AML-193 (cell line): ENCODE data around the gene TRAPPC3.
A peak's percentile ranks its signal among the peaks of the same experiment; 100 is the strongest.

ENCODE experiments used
- DNase-seq, 2 experiments: peaks; one replicate each; lab custom pipeline; 2025; lab: John Stamatoyannopoulos, UW

Gene TRAPPC3

DNA sequence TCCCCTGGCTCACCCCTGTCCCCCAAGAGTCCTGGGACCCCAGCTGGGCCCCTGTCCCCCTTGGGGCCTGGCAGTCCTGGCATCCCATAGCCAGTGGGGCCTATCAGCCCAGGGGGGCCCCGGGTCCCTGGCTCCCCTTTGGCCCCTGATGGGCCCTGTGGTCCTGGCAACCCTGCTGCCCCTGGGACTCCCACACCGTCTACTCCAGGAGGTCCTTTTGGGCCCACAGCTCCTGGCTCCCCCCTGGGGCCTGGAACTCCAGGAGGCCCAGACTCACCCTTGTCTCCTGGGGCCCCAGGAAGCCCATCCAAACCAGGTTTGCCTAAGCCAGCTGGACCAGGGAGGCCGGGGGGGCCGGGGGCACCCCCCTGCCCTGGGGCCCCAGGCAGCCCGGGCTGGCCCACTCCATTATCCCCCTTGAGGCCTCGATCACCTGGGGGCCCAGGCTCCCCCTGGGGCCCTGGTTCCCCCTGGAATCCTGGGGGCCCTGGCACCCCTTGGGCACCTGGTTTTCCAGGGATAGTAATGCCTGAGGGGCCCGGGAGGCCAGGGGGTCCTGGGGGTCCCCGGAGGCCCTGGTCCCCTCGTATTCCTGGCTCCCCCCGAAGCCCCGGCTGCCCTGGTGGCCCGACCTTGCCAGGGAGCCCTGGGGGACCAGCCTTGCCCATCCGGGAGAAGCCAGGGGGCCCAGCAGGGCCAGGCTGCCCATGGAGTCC, 50.5 kb downstream of the TRAPPC3 start:
- DNase-seq, result no peak

DNA sequence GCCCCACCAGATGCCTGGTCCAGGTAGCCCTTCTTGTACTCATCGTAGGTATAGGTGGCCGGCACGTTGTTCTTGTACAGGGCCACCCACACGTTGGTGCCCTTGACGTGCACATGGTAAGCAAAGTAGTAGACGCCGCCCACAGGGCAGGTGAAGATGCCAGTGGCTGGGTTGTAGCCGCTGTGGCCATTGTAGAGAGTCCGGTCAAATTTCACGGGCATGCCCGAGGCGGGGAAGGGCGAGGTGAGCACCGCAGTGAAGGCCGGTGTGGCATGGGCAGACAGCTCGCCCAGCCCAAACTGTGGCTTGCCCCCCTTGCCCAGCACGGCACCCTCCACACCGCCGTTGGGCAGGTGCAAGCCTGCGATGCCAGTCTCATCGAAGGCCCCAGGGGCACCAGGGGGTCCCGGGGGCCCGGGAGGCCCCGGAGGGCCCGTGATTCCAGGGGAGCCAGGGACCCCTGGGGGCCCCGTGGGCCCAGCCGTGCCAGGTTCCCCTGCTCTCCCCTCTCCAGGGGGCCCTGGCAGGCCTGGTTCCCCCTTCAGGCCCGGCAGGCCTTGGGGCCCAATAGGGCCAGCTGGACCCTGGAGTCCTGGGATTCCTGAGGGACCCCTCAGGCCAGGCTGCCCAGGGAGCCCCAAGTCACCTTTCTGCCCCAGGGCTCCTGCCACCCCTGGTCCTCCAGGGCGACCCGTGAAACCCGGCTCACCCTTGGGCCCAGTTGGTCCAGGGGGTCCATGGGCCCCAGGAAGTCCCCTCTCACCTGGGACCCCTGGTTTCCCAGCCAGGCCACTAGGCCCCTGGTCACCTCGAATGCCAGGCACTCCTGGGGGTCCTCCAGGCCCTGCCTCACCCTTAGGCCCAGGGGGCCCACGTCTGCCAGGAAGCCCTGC, 51.3 kb downstream of the TRAPPC3 start:
- no peak for DNase-seq

DNA sequence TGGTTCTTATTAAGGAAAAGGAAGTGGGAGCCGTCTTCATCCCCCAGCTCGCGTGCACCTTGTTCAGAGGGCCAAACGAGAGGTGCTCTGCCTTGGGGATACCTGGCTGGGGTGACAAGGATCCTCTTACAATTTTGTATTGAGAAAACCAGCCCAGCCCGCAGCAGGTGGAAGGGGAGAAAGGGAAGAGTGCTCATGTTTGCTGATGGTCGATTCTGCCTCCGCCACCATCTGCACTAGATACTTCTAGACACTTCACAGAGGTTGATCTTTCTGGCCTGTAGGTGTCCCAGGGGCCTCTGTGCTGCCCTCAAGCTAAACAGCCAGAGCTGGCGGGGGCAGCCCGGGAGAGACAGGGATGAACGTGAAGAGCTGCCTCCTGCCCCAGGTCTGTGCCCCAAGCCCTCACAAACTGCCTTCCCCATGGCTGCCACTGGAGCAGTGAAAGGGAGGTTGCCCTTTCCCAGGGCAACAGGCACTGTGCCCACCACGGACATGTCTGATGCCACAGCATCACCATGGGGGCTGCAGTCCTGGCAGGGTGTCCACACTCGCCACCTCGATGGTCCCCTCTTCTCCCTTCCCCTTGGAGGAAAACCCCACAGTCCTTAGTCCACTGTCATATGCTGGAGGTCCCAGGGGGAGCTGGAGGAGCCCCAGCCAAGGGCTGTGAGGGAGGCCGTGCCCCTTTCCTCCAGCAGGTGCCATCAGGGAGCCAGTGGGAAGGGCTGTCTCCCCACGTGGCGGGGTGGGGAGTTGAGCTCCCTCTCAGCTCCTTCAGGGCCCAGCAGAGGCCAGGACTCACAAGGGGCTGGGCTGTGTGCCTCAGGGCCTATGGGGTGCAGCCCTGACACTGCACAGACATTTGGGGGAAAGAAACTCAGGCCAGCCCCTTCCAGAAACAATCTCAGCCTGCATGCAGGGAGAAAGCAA, 52.5 kb downstream of the TRAPPC3 start:
- DNase-seq, result no peak

DNA sequence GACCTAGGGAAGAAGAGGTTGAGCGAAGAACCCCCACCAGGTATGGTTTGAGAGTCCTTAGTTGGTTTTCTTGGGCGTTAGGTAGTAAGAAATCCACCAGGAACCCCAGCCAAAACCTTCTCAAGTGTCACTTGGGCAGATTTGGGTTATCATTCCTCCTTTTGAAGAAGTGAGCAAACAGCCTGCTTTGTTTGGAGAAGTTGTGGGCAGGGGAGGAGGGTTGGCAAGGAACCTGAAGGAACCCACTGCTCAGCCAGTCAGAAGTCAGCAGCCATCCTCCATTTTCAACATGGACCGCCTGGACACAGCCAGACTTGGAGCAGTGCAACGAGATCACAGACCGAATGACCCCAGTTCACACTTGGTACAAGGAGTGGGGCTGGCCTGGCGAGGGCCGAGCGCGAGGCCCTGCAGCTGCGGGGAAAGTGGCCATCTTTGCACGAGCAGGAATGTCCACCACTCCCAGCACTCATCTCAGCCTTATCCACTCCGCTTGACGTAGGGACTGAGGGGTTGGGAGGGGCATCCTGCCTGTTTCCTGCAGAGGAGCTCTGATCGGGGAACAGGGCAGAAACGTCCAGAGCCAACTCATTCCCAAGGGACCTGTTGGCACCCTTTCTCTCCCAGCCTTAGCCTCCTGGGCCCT, 53.4 kb downstream of the TRAPPC3 start:
- DNase-seq, result peak; percentile 49 to 56

DNA sequence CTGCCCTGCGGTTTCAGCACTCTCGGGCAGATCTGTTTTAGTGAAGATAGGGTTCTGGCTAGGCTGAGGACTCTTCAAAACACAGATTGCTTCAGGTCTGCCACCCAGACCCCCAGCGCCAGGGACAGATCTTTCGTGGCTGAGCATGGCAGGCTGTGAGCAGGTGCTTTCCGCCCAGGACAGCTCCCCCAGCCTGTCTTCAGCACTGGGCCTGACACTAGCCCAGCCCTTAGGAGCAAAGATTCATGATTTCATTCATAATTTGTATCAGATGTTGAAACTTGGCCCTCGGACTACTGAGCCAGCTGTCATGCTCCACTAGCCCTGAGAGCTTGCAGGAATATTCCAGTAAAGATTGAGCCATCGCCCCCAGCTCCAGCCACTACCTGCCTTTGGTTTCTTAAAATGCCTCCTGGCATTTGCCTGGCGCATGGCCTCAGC, 54.6 kb downstream of the TRAPPC3 start:
- no peak for DNase-seq

DNA sequence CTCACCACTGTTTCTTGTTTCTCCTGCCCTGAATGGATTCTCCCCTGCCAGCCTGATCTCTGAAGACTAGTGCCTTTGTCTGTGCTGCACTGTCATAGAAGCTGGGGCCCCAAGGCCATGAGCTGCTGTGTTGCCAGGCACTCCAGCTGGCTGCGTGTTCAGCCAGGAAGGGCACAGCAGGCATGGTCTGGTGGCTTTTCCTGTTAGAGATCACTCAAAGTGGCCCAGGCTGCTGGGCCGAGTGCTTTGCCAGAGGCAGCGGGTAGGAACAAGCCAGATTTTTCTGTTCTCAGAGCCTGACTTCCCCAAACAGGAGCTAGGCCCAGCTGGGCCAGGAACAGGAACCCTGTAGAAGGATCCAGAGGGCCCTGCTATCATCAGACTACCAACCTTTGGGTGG, 55.4 kb downstream of the TRAPPC3 start:
- no peak for DNase-seq

DNA sequence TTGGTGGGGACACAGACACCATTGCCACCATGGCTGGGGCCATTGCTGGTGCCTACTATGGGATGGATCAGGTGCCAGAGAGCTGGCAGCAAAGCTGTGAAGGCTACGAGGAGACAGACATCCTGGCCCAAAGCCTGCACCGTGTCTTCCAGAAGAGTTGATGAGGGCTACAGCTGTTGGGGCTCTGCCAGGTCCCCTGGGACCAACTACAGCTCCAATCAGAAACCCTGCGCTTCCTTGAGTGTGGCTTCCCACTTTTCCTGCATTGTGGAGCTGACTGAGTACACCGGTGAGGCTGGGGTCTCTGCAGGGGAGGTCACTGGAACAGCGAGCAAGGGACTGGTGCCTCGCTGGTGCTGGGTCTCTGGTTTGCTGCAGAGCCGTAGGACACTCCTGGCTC, 56.1 kb downstream of the TRAPPC3 start:
- no peak for DNase-seq

DNA sequence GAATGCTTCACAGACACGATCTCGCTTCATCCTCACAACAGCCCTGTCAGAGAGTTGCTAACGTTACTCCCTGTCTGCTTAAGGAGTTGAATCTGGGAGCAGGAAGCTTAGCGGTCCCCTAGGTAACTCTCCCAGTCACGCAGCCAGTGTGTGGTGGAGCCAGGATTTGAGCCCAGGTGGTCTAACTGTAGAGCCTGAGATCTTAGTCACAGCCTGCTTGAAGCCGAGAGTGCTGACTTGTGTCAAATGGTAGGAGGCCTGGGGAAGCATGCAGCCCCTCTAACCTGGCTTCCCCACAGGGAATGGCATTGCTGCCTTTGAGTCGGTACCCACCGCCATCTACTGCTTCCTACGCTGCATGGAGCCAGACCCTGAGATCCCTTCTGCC, 56.5 kb downstream of the TRAPPC3 start:
- DNase-seq, result no peak

DNA sequence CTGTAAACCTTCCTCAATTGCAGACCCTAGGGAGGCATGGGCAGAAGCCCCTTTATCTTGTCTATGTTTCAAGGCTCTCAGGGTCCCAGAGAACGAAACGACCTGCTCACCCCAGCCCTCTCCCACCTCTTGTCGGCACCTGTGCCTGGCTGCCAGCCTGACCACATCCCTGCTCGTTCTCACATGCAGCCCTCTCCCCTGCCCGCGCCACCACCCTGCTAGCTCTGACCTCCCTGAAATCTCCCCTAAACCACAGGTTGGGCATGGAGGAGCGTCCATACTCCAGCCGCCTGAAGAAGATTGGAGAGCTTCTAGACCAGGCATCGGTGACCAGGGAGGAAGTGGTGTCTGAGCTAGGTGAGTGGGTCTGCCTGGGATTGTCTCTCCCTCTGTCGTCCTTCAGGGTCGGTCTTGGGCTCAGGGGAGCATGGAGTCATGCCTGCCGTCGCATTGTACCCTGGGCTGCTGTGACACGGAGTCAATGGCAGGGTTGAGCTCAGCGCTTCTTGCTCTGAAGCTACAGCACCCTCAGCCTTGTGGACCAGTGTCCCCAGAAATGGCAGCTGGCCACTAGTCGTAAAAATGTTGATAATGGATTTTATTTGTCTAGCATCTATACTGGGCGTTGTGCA, 57.0 kb downstream of the TRAPPC3 start:
- DNase-seq, result no peak

DNA sequence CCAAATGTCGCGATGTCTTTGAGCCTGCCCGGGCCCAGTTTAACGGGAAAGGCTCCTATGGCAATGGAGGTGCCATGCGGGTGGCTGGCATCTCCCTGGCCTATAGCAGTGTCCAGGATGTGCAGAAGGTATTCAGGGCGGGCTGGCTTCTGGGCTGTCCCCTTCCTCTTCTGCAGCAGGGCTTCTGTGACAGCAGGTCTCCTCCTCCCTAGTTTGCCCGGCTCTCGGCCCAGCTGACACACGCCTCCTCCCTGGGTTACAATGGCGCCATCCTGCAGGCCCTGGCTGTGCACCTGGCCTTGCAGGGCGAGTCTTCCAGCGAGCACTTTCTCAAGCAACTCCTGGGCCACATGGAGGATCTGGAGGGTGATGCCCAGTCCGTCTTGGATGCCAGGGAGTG, 57.6 kb downstream of the TRAPPC3 start:
- no peak for DNase-seq

DNA sequence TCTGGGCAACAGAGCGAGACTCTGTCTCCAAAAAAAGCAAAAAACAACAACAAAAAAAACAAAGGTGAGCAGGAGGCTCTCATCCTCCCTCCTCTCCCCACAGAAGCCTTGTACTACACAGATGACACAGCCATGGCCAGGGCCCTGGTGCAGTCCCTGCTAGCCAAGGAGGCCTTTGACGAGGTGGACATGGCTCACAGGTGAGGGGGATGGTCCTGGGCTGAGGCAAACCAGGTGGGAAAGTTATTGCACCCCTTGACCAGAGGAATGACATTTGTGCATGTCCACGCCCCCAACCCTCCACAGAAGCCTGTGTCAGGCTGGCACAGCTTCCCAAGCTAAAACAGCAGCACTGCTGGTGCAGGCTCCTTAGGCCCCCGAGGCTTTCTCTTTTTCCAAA, 58.1 kb downstream of the TRAPPC3 start:
- DNase-seq, result no peak

DNA sequence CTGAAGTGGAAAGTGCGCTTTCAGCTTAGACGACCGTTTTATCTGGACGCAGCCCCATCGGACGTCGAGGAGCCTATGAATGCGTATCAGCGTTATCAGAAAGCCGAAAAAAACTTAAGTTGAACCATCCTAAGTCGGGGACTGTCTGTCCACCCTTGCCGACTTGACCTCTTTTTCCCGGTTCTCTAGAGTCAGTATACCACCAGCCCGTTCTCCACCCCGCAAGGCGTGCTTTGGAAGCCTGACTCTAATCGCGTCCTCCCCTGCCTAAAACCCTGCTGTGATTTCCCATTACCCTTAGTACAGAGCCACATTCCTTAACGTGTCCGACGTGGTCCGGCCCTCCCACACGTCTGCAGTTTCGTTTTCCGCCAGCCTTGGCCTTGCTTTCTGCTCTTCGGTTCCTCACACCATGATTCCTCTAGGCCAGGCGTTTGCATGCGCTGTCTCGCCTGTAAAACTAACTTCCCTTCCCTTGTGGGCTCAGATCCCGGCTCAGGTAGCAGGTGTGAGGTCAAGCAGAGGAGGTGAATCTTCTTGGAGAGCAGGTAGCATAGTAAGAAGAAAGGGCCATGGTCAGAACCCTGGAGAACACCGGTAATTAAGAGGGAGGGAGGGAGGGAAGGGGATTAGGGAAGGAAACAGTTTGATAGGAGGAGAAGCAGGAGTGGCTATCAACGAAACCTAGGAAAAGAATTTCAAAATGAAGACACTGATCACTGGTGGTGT, 59.7 kb downstream of the TRAPPC3 start:
- peak; percentile 21 to 27 for DNase-seq

DNA sequence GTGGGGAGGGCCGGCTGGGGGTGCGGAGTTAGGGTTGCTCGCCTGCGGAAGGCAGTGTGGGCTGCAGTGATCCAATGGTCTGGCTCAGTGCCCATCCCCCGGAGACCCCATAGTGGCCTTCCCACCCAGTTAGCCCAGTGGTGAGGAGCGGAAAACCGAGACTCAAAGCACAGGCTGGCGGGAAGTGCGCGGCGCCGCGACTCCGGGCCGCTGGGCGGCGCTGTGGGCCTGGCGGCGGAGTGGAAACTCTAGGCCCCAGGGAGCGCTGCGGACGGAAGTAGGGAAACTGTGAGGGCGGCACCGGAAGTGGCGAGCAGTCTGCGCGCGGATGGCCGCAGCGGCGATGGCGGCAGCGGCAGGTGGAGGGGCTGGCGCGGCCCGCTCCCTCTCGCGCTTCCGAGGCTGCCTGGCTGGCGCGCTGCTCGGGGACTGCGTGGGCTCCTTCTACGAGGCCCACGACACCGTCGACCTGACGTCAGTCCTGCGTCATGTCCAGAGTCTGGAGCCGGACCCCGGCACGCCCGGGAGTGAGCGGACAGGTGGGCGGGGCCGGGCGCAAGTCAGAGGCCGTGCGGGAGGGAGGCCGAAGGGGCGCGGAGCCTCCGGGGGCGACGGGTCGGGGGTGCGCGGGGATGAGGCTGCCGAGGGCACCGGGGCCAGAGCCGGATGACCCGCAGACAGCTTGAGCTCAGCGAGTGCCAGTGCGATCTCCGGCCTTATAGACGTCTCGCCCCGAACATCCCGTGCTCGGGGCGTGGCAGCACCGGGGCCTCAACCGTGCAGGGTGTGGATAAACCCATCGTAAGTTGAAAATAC, 60.5 kb downstream of the TRAPPC3 start, which contains the start of gene ADPRS:
TSS of gene ADPRS (plus strand) at position 316 of the 816 bp plus-strand sequence. CDS start at position 329, 13 bp downstream.
- peak; percentile 75 to 81 for DNase-seq

DNA sequence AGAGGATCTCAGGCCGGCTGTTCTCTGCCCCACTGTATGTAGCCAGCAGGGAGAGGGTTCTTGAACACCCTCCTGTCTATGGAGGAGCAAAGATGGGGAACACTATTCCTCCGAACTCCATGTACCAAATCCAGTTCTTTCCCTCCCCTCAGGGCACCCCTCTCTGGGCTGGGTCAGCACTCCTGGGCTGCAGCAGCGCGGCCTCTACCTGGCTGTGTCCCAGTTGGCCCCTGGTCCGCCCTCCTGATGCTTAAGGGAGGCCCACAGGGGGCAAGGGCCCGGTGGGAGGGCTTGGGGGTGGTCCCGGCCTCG, 61.1 kb downstream of the TRAPPC3 start:
- no peak for DNase-seq

DNA sequence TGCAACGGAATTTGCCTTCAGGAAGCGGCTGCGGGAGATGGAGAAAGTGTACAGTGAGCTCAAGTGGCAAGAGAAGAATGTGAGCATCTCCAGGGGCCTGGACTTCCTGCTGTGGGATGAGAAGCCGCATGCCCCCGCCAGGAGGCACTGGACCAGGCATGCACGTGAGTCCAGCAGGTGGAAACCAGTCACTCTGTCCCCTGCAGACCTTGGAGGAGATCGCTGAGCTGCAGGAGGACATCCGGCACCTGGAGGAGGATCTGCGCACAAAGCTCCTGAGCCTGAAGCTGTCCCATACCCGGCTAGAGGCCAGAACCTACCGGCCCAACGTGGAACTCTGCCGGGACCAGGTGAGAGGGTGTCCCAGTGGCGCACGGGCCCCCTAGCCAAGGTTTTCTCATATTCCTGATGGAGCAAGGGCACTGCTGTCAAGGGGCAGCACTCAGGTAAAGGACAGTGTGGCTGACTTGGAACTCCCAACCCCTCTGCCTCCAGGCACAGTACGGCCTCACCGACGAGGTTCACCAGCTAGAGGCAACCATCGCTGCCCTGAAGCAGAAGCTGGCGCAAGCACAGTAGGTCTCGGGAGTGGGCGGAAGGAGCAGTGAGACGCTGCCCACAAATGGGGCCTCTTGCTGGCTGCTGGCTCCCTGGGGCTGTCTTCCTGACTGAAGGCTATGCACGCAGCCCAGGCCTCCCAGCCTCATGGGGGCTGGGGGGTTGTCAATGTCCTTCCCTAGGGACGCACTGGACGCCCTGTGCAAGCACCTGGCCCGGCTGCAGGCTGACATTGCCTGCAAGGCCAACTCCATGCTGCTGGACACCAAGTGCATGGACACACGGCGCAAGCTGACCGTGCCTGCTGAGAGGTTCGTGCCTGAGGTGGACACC, 61.8 kb downstream of the TRAPPC3 start:
- no peak for DNase-seq
